GM21367 (cell line): ENCODE measurements around the gene PRR12.

Source experiments
- ATAC-seq: cut with Tn5 transposase; IDR thresholded peaks from one replicate; pipeline ENCODE4 v1.9.1; 2021; ENCODE audit not compliant: unreplicated experiment

PRR12 gene

GRCh38 chr19:49664171-49665035 is 73.4 kb downstream of the PRR12 start:
- ATAC-seq = peak; percentile 39

GRCh38 chr19:49665036-49665350 is 74.0 kb downstream of the PRR12 start:
- no peak for ATAC-seq

DNA sequence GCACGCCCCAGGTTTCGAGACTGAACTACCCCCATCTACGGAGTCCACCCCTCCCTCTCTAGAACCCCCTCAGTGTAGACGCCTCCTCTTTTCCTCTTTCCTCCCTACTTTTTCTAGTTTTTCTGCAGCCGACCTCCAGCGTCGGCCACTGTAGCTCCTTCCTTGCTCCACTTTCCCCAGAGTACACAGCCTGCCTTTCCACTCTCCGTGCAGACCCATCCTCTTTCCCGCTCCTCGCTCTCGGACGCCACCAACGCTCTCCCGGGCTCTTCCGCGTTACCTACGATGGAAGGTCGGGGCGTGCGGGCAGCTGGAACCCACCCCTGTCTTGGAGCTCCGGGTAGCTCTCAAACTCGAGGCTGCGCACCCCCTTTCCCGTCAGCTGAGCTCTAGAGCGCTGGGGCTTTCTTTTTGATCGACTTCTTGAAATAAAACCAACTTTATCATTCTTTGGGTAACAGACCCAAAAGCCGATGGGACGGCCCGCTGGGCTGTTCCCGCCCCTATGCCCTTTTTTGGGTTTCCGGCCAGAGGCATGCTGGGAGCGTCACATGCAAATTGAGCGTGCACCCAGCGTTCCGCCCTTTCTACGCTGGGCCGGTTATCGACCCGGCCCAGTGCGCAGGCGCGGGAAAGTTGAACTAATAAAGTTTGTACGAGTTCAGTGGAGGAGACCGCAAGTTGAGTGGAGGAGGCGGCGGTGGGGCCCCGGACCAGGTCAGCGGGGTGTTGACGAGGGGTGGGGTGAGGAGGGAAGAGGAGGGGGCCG is 74.6 kb downstream of the PRR12 start, which contains the start of the genes BCL2L12 and IRF3:
TSS of gene BCL2L12 (plus strand) at position 583 of the 769 bp plus-strand sequence. CDS start 760 bp downstream, outside the sequence.
TSS of gene IRF3 (minus strand) at position 507 of the 769 bp plus-strand sequence. CDS start 1,019 bp downstream, outside the sequence.
- ATAC-seq = peak; percentile 59

DNA sequence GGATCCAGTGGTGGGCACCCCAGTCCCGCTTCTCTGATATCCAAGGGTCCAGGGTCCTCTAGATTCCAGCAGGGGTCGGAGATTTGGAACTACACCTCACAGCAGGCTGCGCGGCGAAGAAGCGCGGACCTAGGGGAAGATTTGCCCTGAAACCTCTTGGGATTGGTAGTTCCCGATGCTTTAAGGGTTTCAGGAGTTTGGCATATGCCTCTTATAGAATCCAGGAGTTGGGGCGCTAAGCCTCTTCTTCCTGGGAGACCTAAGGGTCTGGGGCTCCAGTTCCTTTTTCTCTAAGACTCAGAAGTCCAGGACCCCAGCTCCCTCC is 75.1 kb downstream of the PRR12 start:
- no peak for ATAC-seq

GRCh38 chr19:49667473-49667872 is 76.5 kb downstream of the PRR12 start:
- ATAC-seq = no peak

DNA sequence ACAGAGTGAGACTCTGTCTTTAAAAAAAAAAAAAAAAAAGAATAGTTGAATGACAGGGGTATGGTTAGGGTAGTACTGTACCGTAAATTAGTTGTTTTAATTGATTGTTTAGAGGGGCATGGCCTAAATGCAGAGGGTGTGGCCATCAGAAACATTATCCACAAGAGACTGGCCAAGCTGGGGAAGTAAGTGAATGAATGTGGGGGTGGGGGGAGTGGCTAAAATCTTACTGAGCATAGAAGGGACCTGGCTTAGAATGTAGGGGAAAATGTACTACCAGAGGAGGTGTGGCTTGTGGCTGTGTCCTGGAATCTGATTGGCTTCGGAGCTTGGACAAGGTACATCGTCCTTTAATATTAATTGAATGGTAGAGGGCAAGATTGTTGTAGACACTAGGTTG is 78.5 kb downstream of the PRR12 start:
- ATAC-seq = no peak

GRCh38 chr19:49672131-49672919 is 81.3 kb downstream of the PRR12 start:
- no peak for ATAC-seq
